GM20000 (cell line): ENCODE results near the gene GPN1.
"Not testable (repeated sequence)": the region's sequence is repeated elsewhere in the genome, so short reads cannot be mapped to it uniquely, and the experiment has no call there.

Experiments
- DNase-seq: peaks from one replicate; pipeline ENCODE4 v3.0.0; 2012; ENCODE audit warnings: low spot score
- CTCF ChIP-seq: IDR thresholded peaks from 2 replicates; pipeline ENCODE4 v1.5.1; 2012; ENCODE audit warnings: mild to moderate bottlenecking, control low read depth; ENCODE audit errors: extremely low read depth, missing control alignments

GPN1 gene

GRCh38 chr2:27587025-27587424 lies 41.8 kb upstream of the GPN1 start:
- no peak for TF ChIP-seq CTCF
- no peak for DNase-seq

GRCh38 chr2:27588308-27588707 lies 40.5 kb upstream of the GPN1 start:
- TF ChIP-seq CTCF, result no peak
- no peak for DNase-seq

GRCh38 chr2:27591745-27592144 lies 37.1 kb upstream of the GPN1 start:
- no peak for TF ChIP-seq CTCF
- DNase-seq, result no peak

GRCh38 chr2:27593240-27593639 lies 35.6 kb upstream of the GPN1 start:
- no peak for TF ChIP-seq CTCF
- no peak for DNase-seq

- DNase-seq, result not testable (repeated sequence)
Measured at GRCh38 chr2:27594020-27594703, 34.7 kb upstream of the GPN1 start.

- DNase-seq, result not testable (repeated sequence)
Measured at GRCh38 chr2:27595412-27595811, 33.4 kb upstream of the GPN1 start.

GRCh38 chr2:27596627-27597026 lies 32.2 kb upstream of the GPN1 start:
- DNase-seq, result no peak
- no peak for TF ChIP-seq CTCF

- no peak for DNase-seq
- no peak for TF ChIP-seq CTCF
Measured at GRCh38 chr2:27606611-27607010, 22.2 kb upstream of the GPN1 start.

GRCh38 chr2:27613985-27614384 lies 14.9 kb upstream of the GPN1 start:
- DNase-seq, result no peak
- TF ChIP-seq CTCF, result no peak
